SU-DHL-6 (cell line): Measurements from ENCODE around the gene UPB1.

Source experiments
- CTCF ChIP-seq: fragments of 200-600 bp; sonication (generic); IDR thresholded peaks from one replicate; pipeline ENCODE4 v1.5.1; 2017; ENCODE audit warnings: antibody characterized with exemption, mild to moderate bottlenecking, low read length, moderate library complexity; ENCODE audit not compliant: insufficient read depth, poor library complexity, severe bottlenecking
- EZH2phosphoT487 ChIP-seq: fragments of 200-600 bp; sonication (generic), shearing (Covaris generic); conservative IDR thresholded peaks from 2 replicates; pipeline ENCODE4 v1.6.1; 2018; ENCODE audit warnings: mild to moderate bottlenecking, antibody characterized with exemption, low read length, moderate library complexity, mixed read lengths

GRCh38 chr22:24492391-24492790 is 2.7 kb upstream of the UPB1 start:
- TF ChIP-seq CTCF (no peak), EZH2phosphoT487 (no peak)
